Effector CD8-positive, alpha-beta T cell (primary cell): ENCODE data around the gene TRIM65.
"Not testable (repeated sequence)": the region's sequence is repeated elsewhere in the genome, so short reads cannot be mapped to it uniquely, and the experiment has no call there.

Experiments used
- DNase-seq: peaks from one replicate; lab custom pipeline; 2025; lab: John Stamatoyannopoulos, UW

The TRIM65 gene

DNA sequence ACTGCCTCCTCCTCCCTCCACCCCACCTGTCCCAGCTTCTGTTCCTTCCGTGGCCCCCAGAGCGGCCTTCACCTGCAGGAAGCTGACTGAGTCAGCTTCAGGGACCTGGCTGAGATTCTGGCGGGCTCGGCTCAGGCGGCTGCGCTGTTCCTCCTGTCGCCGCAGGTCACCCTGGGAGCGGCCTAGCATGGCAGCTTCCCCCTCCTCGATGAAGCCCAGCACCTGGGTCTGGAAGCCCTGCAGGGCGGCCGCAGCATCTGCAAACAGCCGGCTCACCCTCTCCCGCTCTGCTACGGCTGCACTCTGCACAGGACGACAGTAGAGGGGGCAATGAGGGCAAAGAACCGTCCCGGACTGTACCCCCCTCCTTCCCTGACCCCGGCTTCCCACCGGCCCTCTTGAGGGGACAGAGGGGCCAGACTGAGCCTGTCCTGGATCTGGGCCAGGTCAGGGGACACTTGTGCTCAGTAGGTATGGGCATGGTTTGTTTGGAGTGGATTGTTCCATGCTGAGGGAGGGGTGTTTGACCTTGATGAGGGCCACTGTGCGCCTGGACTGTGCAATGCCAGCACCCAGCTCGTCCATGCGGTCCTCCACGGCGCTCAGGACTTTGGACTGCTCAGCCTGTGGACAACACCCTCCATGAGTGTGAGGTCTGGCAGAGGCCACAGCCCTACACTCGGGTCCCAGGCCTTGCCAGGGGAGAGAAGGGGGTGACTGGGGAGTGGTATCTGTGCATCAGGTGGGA lies 20.4 kb downstream of the TRIM65 start:
- peak; percentile 55 for DNase-seq

DNA sequence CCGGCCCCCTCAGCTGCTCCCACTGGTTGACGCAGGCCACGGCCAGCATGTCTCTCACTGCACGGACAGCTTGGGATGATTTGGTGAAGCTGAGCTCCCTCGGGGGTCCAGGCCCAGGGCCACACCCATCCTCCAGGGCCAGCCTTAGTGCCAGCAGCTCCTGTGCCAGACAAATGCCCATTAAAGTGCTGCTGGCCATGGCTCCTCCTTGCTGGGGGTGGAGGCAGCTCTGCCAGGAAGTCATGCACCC lies 20.9 kb downstream of the TRIM65 start:
- DNase-seq: no peak

DNA sequence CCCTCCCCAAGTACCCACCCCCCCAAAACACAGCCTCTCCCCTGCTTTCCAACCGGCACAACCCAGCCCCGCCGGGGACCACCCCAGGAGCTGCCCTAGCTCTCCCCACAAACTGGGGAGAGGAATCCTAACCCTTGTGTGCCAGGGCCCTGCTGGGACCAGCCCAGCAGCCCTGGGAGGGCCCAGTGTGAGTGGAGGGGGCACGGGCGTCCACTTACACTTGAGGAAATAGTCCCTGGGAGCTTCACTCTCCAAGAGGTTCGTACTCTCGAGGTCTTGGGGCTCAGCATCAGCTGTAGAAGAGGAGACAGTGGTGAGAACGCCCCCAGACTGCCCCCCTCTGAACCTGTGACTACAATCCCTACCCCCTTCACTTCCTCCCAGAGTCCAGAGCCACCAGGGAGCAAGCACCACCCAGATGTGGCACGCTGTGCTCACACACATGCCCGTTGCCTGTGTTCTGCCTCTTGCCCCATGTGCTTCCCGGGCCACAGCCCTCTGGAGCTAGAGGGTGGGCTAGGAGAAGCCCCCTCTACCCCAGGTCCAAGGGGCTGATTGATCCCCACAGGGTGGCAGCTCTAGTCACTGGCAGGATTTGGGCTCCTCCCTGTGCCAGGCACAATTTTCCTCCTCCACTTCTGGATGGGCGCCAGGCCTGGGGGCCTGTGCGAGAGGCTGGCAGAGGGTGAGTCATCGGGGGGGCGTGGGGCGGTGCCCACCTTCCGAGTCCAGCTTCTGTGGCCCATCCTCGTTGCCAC lies 21.4 kb downstream of the TRIM65 start:
- no peak for DNase-seq

DNA sequence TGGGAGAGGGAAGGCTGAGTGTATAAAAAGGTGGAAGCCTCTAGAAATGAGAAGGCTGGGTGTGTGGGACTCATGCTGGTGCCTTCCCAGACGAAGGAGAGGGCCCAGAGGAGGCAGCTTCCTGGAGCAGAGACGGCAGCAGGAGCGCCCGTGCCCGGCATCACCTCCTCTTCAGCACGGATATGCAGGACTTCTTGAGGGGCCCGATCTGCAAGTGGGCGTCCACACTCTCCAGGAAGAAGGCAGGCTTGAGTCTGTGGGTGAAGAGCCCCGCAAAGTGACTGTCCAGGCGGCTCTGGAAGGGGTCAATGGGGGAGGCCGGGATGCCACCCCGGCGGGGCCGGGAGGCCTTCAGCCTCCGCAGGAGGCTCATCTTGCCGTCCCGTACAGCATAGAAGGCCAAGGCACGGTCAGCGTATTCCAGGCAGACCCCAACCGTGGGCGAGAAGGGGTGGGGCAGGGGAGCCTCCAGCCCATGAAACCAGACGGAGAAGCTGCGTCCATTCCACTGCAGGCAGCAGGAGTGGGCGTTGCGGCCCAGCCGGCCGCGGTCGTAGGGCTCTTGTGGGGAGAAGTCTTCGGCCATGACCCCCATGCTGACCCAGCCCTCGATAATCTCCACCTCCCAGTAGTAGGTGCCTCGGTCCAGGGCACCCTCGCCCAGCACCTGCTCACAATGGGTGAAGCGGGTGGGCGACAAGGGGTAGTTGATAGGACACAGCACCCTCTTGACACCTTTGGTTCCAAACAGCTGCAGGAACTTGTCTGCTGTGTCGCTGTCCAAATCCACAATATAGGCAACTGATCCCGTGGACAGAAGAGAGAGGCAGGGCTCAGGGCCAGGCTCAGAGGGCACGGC lies 22.2 kb downstream of the TRIM65 start:
- DNase-seq: no peak

DNA sequence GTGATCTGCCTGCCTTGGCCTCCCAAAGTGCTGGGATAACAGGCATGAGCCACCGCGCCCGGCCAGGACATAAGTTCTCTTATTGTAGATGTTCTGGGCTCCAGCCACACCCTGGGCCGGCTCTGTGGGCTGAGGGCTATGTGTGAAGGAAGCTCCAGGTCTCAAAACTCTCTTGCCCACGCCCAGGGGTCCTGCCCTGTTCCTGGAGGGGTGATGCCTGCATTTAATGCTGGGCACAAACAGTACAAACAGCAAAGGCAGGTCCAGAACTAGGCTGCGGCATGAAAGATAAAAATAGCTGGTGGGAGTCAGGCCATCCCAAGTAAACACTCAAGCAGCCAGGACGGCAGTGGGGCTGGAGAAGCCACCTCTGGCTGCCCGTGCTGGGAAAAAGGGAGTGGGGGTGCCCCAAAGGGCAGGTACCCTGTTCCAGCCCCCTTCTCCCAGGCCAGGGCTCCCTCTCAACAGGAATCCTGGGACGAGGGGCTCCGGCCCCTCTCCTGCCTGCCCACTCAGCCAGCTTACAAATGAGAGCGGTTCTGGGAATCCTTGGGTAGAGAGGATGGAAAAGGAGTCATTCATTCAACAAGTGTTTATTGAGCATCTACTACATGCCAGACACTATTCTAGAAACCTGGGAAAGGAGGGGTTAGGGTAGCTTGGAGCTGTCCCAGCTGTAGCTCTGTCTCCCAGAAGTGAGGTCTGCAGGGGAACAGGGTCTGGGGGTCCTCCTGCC lies 23.0 kb downstream of the TRIM65 start:
- DNase-seq: no peak

DNA sequence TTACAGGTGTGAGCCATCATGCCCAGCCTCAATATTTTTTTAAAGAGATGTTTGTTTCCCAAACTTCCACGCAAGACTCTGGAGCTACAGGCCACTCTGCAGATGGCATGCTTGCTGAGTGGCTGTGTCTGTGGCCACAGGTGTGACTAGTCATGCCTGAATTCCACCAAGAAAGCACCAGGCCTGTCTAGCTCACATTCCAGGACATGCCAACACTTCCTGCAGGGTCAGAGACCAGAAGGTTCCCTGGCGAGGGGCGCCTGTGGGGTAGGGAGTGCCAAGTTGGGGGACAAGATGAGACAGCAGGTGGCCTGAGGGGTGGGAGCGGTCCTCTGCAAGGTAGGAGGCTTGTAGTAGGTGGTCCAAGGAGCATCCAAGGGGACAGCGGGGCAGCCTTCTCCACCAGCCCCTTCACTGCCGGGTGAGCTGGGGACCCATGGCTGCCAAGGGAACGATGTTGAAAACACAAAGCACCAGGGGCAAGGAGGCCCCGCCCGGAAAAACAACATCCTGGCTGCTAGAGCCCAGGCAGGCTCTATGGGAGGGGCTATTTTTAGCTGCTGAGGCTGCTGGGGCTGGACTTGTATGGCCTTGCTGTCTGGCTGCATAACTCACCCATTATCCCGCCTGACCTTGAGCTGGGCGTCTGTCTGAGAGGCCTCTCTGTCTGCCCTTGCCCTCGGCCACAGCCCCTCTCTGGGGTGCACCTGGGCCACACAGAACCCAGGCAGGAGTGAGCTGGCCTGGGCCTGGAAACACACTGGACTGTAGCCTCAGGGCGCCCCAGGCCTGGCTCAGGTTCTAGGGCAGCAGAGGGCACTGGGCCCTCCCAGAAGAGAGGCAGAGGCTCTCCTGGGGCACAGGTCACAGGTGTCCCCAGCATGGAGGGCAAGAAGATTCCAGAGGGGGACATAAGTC lies 24.1 kb downstream of the TRIM65 start:
- DNase-seq: no peak

DNA sequence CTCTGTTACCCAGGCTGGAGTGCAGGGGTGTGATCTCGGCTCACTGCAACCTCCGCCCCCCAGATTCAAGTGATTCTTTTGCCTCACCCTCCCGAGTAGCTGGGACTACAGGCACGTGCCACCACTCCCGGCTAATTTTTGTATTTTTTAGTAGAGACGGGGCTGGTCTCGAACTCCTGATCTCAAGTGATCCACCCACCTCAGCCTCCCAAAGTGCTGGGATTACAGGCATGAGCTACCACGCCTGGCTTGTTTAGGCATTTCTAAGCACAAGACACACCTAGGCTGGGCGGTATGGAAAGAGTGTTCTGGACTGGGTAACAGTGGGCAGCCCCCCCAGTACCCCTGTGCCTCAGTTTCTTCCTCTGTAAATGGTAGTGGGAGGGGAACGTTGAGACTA lies 26.5 kb downstream of the TRIM65 start:
- DNase-seq: not testable (repeated sequence)

DNA sequence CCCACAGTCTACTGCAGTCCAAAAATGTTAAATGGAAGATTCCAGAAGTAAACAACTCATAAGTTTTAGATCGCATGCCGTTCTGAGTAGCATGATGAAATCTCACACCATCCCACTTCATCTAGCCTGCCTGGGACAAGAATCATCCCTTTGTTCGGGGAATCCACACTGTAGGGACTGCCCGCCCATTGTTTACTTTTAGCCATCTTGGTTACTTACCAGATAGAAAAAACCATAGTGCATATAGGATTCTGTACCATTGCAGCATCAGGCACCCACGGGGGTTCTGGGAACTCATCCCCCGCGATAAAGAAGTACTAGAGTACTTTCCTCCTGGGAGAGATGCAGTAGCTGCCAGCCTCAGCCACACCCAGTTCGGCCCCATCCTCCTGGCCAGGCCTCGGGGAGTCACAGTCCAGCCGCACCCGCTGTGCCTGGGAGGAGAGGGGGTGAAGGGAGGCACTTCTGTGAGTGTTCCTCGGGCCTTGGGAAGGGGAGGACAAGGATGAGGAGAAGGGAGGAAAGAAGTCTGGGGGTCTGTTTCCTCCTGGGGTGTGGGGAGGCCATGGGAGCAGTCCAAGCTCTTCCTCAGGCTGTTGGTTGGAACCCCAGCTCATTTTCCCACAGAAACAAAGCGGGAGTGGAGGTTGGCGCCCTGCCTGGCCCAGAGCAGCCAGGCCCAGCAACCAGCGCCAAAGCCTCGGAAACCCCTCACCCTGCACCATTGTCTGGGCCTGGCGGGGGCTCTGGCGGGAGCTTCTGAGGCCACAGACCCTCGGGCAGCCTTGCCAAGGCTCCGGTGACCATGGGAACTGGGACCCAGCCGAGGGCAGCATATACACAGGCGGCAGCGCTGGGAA lies 27.2 kb downstream of the TRIM65 start:
- DNase-seq: no peak

DNA sequence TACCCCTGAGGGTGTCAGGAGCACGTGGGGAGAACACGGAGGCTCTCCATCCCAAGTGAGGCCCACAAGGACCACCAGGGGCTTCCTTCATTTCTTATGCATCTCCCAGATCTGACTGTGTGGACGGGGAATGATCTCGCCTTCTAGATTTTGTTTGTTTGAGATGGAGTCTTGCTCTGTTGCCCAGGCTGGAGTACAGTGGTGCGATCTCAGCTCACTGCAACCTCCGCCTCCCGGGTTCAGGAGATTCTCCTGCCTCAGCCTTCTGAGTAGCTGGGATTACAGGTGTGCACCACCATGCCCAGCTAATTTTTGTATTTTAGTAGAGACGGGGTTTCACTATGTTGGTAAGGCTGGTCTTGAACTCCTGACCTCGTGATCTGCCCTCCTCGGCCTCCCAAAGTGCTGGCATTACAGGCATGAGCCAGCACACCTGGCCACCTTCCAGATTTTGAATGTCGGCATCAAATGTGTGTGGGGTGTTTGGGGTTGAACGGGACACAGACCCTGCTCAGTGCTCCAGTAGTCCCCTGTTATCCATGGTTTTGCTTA lies 27.9 kb downstream of the TRIM65 start:
- not testable (repeated sequence) for DNase-seq

DNA sequence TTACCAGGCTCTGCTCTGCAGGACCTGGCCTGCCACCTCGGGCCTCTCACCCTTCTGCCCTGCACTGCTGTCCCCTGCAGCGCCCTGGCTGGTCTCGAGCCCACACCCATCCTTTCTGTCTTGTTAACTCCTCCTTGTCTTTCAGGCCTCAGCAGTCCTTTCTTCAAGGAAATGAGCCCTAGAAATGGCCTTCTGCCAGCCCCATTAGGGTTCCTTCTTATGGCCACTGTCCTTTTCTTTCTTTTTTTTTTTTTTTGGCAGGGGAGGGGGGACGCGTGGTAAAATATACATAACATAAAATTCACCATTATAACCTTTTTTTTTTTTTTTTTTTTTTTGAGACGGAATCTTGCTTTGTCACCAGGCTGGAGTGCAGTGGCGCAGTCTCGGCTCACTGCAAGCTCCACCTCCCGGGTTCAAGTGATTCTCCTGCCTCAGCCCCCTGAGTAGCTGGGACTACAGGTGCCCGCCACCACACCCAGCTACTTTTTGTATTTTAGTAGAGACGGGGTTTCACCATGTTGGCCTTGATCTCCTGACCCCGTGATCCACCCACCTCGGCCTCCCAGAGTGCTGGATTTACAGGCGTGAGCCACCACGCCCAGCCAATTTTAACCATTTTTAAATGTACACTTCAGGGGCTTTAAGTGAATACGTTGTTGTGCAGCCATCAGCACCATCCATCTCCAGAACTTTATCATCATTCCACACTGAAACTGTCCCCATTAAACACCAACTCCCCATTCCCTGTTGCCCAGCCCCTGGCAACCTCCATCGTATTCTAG lies 31.2 kb downstream of the TRIM65 start:
- not testable (repeated sequence) for DNase-seq

DNA sequence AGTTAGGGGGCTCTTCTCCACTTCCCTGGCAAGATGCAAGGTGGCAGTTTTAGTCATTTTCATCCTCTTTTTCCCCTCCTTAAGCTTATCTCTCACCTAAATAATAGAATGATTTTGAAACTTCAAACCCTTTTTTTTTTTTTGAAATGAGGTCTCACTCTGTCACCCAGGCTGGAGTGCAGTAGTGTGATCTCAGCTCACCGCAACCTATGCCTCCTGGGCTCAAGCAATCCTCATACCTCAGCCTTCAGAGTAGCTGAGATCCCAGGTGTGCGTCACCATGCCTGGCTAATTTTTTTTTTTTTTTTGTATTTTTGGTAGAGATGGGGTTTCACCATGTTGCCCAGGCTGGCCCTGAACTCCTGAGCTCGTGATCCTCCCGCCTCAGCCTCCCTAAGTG lies 31.9 kb downstream of the TRIM65 start:
- DNase-seq: not testable (repeated sequence)

DNA sequence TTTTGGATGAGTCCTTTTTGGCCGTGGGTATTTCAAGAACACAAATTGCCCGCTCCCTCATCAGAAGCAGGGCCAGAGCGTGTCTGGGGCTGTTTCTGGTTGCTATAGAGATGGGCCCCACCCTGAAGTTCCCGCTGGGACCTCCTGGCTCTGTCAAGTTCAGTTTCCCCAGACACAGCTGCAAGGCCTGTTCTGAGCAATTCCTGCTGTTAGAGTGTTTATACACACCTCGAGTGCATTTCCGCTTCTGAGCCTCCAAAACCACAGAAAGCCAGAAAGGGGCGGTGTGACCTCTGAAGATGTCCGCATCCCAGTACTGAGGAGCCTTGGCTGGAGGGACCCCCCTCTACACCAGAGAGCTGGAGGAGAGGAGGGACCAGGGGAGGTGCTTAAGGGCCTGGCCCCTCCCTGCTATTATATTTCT lies 32.3 kb downstream of the TRIM65 start:
- peak; percentile 12 for DNase-seq

DNA sequence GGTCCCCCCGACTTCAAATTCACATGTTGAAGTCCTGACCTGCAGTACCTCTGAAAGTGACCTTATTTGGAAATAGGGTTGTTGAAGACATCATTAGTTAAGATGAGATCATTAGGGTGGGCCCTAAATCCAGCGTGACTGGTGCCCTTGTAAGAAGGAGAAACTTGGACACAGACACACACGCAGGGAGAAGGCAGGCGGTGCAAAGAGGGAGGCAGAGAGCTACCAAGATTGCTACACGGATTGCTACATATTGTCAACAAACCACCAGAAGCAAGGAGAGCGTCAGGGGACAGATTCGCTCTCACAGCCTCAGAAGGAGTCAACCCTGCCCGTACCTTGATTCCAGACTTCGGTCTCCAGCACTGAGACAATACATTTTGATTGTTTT lies 34.8 kb downstream of the TRIM65 start:
- no peak for DNase-seq

DNA sequence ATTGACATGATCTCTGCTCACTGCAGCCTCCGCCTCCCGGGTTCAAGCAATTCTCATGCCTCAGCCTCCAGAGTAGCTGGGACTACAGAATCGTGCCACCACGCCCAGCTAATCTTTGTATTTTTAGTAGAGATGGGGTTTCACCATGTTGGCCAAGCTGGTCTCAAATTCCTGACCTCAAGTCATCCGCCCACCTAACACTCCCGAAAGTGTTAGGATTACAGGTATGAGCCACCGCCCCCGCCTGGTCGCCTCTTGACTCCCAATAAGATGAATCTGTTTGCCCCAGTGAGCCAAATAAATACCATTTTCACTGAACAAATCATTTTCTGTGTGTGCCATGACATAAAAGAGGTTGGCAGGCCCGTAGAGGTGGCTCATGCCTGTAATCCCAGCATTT lies 37.4 kb downstream of the TRIM65 start:
- not testable (repeated sequence) for DNase-seq

DNA sequence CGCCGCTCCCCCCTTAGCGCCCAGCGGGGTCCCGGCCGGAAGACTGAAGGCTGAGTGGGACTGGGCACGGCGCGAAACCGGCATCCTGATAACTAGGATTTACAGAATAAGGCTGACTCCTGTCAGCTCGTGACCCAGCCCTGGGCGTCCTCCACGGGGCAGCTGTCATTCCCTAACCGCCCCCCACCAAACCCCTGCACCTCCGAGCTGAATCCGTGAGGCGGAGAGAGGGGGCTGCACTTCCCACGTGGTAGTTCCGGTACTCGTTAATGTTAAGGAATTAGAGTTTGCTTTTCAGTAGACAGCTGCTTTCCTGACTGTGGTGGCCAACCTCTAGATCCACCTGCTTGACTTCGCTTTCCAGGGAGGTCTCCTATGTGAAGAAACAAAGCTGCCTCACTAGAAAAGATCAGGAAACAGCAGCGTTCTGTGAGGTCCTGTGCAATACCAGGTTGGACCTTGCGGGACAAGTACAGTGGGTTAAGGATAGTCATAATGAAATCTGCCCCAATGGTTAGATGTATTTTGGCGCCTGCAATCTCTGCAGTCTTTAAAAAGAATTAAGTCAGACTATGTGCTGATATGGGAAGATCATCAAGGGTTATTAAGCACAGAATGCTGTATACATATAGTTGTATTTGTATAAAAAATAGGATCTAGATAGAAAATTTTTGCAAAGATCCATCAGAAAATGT lies 40.5 kb downstream of the TRIM65 start:
- DNase-seq: no peak

DNA sequence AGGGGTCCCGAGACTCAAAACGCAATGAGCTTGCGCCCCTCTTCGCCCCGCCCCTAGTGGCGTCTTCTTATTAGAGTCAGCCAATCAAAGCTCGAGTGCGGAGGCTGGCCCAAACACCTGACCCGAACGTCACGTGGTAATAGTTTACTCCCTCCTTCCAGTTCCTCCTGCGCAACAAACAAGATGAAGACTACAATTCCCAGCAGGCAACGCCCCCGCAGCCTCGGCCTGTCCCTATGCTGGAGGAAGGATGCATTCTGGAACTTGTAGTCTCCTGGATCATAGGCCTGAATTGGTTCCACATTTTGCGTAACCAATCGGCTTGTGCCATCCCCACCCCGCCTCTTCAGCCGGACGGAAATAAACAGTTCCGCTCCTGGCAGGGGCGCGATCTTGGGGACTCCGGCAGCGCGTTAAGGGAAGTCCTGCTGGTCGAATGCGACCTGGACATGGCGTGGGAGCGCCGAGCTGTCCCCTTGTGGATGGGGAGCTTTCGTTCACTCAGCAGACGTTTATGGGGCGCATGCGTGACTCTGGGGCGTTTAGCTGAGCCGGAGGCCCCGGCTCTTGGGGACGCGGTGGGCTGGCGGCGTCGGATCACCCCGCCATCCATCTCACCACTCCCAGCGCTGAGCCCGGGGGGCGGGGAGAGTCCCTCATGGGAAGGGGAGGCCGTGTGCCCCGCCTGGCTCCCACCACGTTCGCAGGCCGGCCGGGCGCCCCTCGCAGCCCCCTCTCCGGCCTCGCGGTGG lies 41.3 kb downstream of the TRIM65 start, which contains the start of gene WBP2:
Gene WBP2 (minus strand): TSS at position 26 of the 752 bp plus-strand sequence. CDS start 38 bp downstream, outside the sequence.
- DNase-seq: peak; percentile 97

DNA sequence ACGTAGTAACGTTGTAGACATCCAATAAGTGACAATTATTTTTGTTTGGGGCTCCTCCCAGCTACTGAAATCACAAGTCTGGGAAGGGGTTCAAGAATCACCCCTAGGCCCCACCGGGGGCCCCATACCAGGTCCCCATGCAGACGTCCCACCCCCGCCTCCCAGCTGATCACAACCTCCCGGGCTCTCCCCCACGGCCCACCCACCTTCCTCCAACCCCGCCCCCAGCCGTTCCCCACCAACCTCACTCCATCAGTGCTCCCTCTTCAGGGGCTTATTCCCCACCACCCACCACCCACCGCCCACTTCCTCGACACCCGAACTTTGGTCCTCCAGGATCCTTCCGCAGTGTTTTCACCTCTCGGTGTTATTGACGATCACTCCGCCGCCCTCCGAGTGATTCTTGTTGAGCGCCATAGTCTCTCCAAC lies 41.9 kb downstream of the TRIM65 start:
- no peak for DNase-seq
